GM10266 (cell line): ENCODE measurements around the gene GRK3.

Experiments
- DNase-seq: peaks from one replicate; pipeline ENCODE4 v3.0.0; 2012; ENCODE audit errors: extremely low spot score
- CTCF ChIP-seq: IDR thresholded peaks from 2 replicates; pipeline ENCODE4 v1.5.1; 2012; ENCODE audit warnings: mild to moderate bottlenecking, low read depth; ENCODE audit not compliant: control insufficient read depth, insufficient read depth; ENCODE audit errors: missing control alignments

Gene GRK3

DNA sequence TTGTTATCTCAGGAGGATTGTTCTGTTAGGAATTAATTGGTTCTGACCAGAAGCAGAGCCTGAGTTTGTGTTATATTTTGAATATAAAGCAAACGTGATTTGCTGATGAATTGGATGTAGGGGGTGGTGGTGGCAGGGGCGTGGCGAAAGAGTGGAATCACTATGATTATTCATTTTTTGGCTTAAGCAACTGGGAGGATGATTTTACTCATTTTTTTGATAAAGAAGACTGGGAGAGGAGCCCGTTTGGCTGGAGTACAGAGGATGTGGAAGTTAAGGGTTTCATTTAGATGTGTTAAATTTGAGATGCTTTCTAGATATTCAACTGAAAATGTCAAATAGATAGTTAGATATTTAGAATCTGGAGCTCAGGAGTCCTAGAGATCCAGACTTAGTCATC is 94.2 kb downstream of the GRK3 start:
- no peak for TF ChIP-seq CTCF
- no peak for DNase-seq

- DNase-seq: no peak
- TF ChIP-seq CTCF: no peak
Measured at GRCh38 chr22:25659413-25659812, 94.9 kb downstream of the GRK3 start.

DNA sequence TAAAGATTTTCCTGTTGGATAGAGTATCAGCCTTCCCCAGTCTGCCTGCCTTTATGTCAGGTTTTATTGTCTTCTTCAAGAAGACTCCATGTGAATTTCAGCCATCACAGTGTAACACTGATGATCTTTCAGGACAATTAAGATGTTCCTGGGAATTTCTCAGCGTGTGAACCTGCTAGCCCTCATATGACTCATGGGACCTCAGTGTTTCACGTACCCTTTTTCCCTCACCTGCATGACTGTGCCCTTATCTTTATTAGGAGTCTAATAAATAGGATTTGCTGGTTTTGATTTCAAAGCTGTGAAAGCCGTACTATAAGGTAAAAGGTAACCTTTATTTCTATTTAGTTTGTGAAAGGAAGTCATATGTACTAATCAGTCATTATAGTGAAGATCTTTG is 95.9 kb downstream of the GRK3 start:
- TF ChIP-seq CTCF: no peak
- no peak for DNase-seq

GRCh38 chr22:25661073-25661472 is 96.6 kb downstream of the GRK3 start:
- no peak for DNase-seq
- TF ChIP-seq CTCF: no peak

DNA sequence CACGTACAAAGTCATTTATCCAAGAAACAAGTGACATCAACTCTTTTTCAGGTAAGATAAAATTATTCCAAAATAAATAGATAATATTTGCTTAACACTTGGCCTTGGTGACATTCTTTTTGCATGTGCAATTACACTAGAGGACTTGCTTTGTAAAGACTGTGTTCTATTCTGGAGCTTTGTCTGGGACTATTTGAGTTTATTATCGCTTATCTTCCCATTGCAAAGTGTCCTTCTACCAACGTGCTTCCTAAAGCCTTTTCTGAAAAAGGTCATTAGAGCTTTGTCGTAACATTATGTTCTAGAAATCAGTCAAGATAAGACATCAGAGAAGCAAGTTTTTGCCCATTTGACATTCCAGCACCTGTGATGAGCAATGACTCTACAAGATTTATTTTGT is 99.2 kb downstream of the GRK3 start:
- DNase-seq: no peak
- no peak for TF ChIP-seq CTCF

- no peak for DNase-seq
Measured at GRCh38 chr22:25666308-25666707, 101.8 kb downstream of the GRK3 start.

GRCh38 chr22:25668437-25668836 is 104.0 kb downstream of the GRK3 start:
- no peak for DNase-seq
- no peak for TF ChIP-seq CTCF

More at GRCh38 chr22:25666308-25666707, 101.8 kb downstream of the GRK3 start:
- no peak for TF ChIP-seq CTCF
